Measurements from ENCODE around the gene STPG2. TPM values are rescaled to one million over a fixed set of nuclear protein-coding genes. Genes with fewer than 3 reads are reported as not detected.

Gene STPG2
- total RNA-seq, 2 donors from 2014 or later = 0.77 to 1.1 TPM

DNA sequence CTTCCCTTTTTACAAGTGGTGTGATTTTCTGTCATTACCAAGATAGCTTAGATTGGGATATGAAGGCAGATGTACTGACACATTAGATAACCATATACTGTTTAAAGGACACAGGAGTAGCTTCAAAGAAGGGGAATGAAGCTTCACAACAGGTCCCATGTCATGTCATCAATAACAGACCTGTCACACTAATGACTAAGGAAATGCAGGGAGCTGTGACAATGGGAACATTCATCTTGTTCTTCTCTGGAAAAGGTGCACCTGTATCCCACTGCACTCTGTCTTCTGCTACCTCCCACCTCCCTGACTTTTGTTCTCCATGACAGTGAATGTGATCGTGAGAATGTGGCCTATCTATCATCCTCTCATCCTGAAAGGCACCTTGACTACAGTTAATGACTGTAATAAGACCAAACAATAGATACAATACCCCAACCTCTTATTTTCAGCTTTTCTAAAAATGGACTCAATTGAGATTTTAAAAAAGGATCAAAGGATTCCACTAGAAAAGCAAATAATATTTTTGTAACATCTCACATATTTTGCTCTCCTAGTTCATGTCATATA is 472.5 kb downstream of the STPG2 start:
- 50% methylated on average over 1 of the region's 1 CpG for WGBS

DNA sequence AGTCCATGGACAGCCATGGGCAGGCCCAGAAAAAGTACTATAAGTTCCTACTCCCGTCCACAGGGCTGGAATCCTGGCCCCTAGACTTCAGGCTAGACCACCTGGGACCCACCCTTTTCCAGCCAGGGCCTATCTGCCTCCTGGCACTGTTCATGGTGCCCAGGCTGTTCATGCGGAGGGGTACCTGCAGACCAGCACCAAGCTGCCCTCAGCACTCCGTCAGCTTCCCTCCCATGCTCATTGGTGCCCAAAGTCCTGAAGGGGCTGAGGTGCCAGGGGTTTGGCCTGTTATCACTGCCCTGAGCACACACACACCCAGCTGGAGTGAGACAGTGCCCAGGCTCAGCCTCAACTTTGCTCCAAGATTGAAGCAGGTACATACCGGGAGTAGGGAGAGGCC is 477.7 kb downstream of the STPG2 start:
- Histone ChIP-seq H3K4me3 (no peak overlapping the region), H3K4me1 (replicated peaks) (no peaks in the 10 kb centered on the region), H3K27me3 (replicated peaks; ENCODE audit: insufficient read depth) (no peaks in the 10 kb centered on the region), H3K36me3 (no peaks in the 10 kb centered on the region), H3K27ac (no peak overlapping the region), H3K9me3 (no peaks in the 10 kb centered on the region)
- 96% methylated on average over 4 of the region's 4 CpGs for WGBS
- TF ChIP-seq POLR2AphosphoS5 (IDR thresholded peaks at IDR 0.05) (no peak), POLR2A (IDR thresholded peaks at IDR 0.05) (no peak)
- TF ChIP-seq, protein P1, sequence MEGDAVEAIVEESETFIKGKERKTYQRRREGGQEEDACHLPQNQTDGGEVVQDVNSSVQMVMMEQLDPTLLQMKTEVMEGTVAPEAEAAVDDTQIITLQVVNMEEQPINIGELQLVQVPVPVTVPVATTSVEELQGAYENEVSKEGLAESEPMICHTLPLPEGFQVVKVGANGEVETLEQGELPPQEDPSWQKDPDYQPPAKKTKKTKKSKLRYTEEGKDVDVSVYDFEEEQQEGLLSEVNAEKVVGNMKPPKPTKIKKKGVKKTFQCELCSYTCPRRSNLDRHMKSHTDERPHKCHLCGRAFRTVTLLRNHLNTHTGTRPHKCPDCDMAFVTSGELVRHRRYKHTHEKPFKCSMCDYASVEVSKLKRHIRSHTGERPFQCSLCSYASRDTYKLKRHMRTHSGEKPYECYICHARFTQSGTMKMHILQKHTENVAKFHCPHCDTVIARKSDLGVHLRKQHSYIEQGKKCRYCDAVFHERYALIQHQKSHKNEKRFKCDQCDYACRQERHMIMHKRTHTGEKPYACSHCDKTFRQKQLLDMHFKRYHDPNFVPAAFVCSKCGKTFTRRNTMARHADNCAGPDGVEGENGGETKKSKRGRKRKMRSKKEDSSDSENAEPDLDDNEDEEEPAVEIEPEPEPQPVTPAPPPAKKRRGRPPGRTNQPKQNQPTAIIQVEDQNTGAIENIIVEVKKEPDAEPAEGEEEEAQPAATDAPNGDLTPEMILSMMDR (IDR thresholded peaks at IDR 0.05) = no peak
- DNase-seq (ENCODE audit: low spot score) = no peak
- intact Hi-C loops (cut with DNase I) = no loop called here

More for the DNA sequence above, 472.5 kb downstream of the STPG2 start:
- Histone ChIP-seq H3K27ac (no peak overlapping the region), H3K27me3 (replicated peaks; ENCODE audit: insufficient read depth) (no peaks in the 10 kb centered on the region), H3K4me1 (replicated peaks) (no peaks in the 10 kb centered on the region), H3K36me3 (no peaks in the 10 kb centered on the region), H3K4me3 (no peak overlapping the region), H3K9me3 (no peaks in the 10 kb centered on the region)
- no peak for DNase-seq (ENCODE audit: low spot score)
- TF ChIP-seq, protein P1 (IDR thresholded peaks at IDR 0.05) = no peak
- TF ChIP-seq POLR2A (IDR thresholded peaks at IDR 0.05) = no peak
- no peak for TF ChIP-seq POLR2AphosphoS5 (IDR thresholded peaks at IDR 0.05)
- intact Hi-C loops (cut with DNase I) = no loop called here

DNA sequence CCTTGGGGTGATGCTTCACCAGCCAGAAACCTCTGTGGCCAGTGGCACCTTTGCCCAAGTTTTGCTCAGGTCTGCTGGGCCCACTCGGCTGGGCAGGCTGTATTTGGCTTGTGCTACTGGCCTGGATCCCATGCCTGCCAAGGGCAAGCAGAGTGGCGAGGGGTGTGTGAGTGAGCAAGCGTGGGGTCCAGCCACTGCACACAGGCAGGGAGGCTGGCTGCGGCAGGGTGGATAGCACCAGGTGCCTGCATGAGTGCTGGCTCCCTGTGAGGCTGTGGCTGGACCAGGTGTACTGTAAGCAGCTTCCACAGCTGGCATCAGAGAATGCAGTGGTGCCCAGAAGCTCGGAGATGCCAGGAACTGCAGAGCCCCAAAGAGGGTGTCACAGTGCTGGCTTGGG is 478.5 kb downstream of the STPG2 start:
- Histone ChIP-seq H3K27me3 (replicated peaks; ENCODE audit: insufficient read depth) (no peaks in the 10 kb centered on the region), H3K36me3 (no peaks in the 10 kb centered on the region), H3K4me3 (no peak overlapping the region), H3K4me1 (replicated peaks) (no peaks in the 10 kb centered on the region), H3K27ac (no peak overlapping the region), H3K9me3 (no peaks in the 10 kb centered on the region)
- WGBS = 96% methylated on average over 5 of the region's 5 CpGs
- no peak for DNase-seq (ENCODE audit: low spot score)
- TF ChIP-seq, protein P1 (IDR thresholded peaks at IDR 0.05) = no peak
- TF ChIP-seq POLR2AphosphoS5 (IDR thresholded peaks at IDR 0.05) (no peak), POLR2A (IDR thresholded peaks at IDR 0.05) (no peak)
- intact Hi-C loops (cut with DNase I) = no loop called here

DNA sequence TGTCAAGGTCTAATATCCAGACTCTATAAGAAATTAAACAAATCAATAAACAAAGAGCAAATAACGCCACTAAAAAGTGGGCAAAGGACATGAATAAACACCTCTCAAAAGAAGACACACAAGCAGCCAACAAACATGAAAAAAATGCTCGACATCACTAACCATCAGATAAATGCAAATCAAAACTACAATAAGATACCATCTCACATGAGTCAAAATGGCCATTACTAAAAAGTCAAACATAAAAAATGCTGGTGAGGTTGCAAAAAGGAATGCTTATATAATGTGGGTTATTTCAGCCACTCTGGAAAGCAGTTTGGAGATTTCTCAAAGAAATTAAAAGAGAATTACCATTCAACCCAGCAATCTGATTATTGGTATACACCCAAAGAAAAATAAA is 481.1 kb downstream of the STPG2 start:
- H3K9me3 ChIP-seq = no peaks in the 10 kb centered on the region
- no peaks in the 10 kb centered on the region for H3K4me1 ChIP-seq (replicated peaks)
- no peak overlapping the region for H3K4me3 ChIP-seq
- DNase-seq (ENCODE audit: low spot score) = no peak
- intact Hi-C loops (cut with DNase I) = no loop called here
- TF ChIP-seq POLR2AphosphoS5 (IDR thresholded peaks at IDR 0.05) (no peak), POLR2A (IDR thresholded peaks at IDR 0.05) (no peak)
- TF ChIP-seq, protein P1 (IDR thresholded peaks at IDR 0.05) = no peak
- 50% methylated on average over 2 of the region's 2 CpGs for WGBS
- H3K27me3 ChIP-seq (replicated peaks; ENCODE audit: insufficient read depth) = no peaks in the 10 kb centered on the region
- H3K27ac ChIP-seq = no peak overlapping the region
- no peaks in the 10 kb centered on the region for H3K36me3 ChIP-seq

DNA sequence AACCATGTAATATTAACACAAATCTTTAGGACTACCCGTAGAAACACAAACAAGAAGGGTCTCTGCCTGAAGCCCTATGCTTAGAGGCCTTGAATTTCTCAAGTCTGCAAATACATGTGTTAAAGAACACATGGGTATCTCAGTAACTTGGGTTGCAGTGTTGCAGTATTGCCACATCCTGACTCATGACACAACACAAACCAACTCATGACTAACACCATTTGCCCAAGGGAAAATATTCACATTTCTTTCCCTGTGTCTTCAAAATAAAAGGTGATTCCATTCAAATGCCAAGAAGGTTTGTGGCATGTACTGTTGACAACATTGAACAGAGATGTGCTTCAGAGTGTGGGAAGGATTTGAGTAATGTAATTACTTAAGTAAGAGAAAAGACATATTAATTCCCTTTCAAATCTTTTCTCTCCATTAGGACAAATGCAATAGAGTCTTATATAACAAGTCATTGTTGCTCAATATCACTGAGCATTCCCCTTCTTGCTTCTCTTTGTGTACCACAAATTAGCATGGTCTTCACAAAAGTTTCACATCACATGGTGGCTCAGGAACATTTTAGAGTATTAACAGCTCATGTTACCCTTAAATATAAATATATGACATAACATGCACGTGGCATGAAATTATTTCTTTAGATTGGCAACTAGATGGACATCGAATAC is 487.1 kb downstream of the STPG2 start:
- no peak for TF ChIP-seq POLR2A (IDR thresholded peaks at IDR 0.05)
- TF ChIP-seq POLR2AphosphoS5 (IDR thresholded peaks at IDR 0.05) = no peak
- TF ChIP-seq, protein P1 (IDR thresholded peaks at IDR 0.05) = no peak
- no peaks in the 10 kb centered on the region for H3K36me3 ChIP-seq
- no peak for DNase-seq (ENCODE audit: low spot score)
- intact Hi-C loops (cut with DNase I) = no loop called here
- H3K4me1 ChIP-seq (replicated peaks) = no peaks in the 10 kb centered on the region
- no peak overlapping the region for H3K27ac ChIP-seq
- no peak overlapping the region for H3K4me3 ChIP-seq
- WGBS = 90% methylated on average over 3 of the region's 3 CpGs
- no peaks in the 10 kb centered on the region for H3K27me3 ChIP-seq (replicated peaks; ENCODE audit: insufficient read depth)
- H3K9me3 ChIP-seq = no peaks in the 10 kb centered on the region

Data from prostate gland (tissue), 2 donors.